Activated naive CD8-positive, alpha-beta T cell (primary cell): ENCODE data around the gene FLNA.
"Not testable (repeated sequence)": the region's sequence is repeated elsewhere in the genome, so short reads cannot be mapped to it uniquely, and the experiment has no call there.

ENCODE experiments used
- H3K27ac Mint-ChIP-seq: one replicate; pipeline ENCODE4 v1.8.0; 2021; ENCODE audit warnings: mixed read lengths
- H3K27me3 Mint-ChIP-seq: one replicate; pipeline ENCODE4 v1.8.0; 2021; ENCODE audit warnings: mixed read lengths
- H3K36me3 Mint-ChIP-seq: one replicate; pipeline ENCODE4 v1.8.0; 2021; ENCODE audit warnings: mixed read lengths
- H3K4me1 Mint-ChIP-seq: one replicate; pipeline ENCODE4 v1.8.0; 2021; ENCODE audit warnings: low read depth, mixed read lengths
- H3K4me3 Mint-ChIP-seq: one replicate; pipeline ENCODE4 v1.8.0; 2021; ENCODE audit warnings: mild to moderate bottlenecking, mixed read lengths
- H3K9me3 Mint-ChIP-seq: one replicate; pipeline ENCODE4 v1.8.0; 2021; ENCODE audit warnings: low read depth, mixed read lengths

The FLNA gene

DNA sequence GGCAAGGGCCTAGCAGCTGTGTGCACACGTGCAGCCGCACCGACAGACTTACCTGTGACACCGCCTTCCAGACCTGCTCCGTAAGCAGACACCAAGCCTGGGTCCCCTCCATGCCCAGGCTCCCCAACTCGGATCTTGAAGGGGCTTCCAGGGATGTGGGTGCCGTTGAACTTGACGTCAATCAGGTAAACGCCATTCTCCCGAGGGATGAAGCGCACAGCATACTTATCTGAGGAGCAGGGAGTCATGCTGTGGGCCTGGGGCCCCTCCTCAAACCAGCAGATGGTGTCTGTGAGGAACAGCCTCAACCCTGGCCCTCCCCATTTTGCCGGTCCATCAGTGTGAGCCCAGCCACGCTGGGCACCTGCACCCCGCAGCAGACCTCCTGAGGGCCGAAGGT lies 24.5 kb downstream of the FLNA start:
- Mint-ChIP-seq H3K27me3 (no peaks in the 10 kb centered on the region), H3K4me3 (no peak overlapping the region), H3K4me1 (peaks cover 32% of the 10 kb centered on the region), H3K27ac (no peak overlapping the region), H3K9me3 (no peaks in the 10 kb centered on the region), H3K36me3 (no peaks in the 10 kb centered on the region)

DNA sequence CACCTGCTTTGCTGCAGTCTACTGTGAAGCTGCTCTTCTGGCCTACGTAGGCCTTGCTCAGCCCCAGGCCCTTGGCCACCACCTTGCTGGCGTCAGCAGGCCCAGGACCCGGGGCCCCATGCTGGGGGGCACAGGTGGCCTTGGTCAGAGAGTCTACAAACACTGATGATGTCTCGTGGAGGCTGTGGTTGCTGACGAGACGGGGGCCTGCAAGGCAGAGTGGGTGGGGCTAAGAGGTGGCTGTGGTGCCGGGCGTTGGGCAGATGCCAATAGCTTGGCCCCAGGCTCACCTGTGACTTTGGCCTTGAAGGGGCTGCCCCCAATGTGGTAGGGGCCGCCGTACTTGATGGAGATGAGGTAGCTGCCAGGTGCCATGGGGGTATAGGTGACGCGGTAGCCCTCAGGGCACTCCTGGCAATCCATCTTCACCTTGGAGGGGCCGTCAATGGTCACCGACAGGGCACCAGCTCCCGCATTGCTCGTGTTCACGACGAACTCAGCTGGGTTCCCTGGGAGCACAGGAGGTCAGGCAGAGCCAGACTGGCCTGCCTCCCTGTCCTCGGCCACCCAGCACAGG lies 25.0 kb downstream of the FLNA start:
- H3K27ac Mint-ChIP-seq = no peak overlapping the region
- peaks cover 31% of the 10 kb centered on the region for H3K4me1 Mint-ChIP-seq
- H3K9me3 Mint-ChIP-seq = no peaks in the 10 kb centered on the region
- H3K36me3 Mint-ChIP-seq = no peaks in the 10 kb centered on the region
- no peaks in the 10 kb centered on the region for H3K27me3 Mint-ChIP-seq
- no peak overlapping the region for H3K4me3 Mint-ChIP-seq

DNA sequence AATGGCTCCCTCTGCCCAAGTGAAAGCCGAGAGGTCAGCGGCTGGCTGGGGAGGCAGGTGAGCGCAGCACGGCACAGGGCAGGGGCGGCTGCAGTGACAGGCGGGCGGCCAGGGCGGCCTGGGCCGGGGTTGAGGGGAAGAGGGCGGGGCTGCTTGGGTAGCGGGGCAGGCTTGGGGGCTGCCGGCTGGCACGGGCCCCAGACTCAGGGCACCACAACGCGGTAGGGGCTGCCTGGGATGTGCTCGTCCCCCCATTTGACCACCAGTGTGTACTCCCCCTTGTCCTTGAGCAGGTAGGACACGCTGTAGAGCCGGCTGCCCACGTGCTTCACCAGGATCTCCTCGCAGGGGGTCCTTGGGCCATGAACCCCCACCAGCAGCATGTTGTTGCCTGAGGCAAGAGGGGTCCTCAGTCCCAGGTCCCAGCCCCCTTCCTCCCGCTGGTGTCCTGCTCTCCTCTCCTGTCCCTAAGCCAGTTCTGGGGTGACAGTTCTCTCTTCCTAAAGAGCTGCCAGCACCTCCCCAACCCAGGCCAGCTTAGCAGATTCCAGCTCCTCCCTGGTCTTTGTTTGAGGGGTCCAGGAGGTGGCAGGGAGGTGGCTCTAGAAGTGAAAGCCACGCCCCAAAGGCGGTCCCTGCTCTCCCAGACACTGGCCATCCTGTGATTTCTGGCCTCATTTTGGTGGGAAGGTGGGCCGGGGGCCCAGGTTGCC lies 25.6 kb downstream of the FLNA start:
- no peak overlapping the region for H3K27ac Mint-ChIP-seq
- no peaks in the 10 kb centered on the region for H3K36me3 Mint-ChIP-seq
- H3K27me3 Mint-ChIP-seq = no peaks in the 10 kb centered on the region
- H3K4me1 Mint-ChIP-seq = peaks cover 29% of the 10 kb centered on the region
- no peak overlapping the region for H3K4me3 Mint-ChIP-seq
- no peaks in the 10 kb centered on the region for H3K9me3 Mint-ChIP-seq

DNA sequence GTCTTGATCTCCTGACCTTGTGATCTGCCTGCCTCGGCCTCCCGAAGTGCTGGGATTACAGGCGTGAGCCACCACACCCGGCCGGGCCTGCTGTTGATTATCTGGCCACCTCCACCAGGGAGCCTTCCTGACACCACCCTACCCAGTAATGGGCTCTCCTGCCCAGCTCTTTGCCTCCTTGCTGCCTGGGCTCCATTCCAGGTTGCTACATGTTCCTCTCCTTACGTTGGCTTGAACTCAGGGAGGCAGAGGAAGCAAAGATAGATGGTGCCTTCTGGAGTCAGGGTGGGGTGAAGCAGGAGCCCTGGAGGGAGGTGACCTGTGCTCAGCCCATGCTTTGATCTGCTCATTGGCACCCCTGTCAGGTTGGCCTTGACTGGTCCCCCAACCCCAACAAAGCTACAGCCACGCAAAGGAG lies 26.3 kb downstream of the FLNA start:
- H3K27ac Mint-ChIP-seq = peak overlapping the region; percentile 34
- peaks cover 23% of the 10 kb centered on the region for H3K4me1 Mint-ChIP-seq
- H3K36me3 Mint-ChIP-seq = no peaks in the 10 kb centered on the region
- H3K4me3 Mint-ChIP-seq = no peak overlapping the region
- H3K9me3 Mint-ChIP-seq = no peaks in the 10 kb centered on the region
- no peaks in the 10 kb centered on the region for H3K27me3 Mint-ChIP-seq

DNA sequence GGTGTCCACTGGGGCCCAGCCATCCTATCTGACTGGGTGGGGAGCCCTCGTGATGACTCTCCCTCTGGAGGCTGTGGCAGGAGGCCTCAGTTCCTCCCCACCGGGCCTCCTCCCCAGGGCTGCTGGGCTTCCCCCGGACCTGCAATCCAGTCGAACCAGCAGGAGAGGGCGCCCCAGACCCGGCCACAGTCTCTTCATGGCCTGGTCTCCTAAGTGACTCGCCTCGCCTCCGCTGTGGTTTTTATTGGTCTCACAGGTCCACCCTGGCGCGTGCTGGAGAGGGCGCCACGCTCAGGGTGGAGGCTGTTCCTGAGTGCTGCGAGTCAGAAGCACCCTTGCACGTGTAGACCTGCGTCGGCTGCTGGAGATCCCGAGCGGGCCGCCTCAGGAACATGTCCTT lies 30.8 kb downstream of the FLNA start:
- not testable (repeated sequence) for H3K27me3 Mint-ChIP-seq, H3K4me3 Mint-ChIP-seq, H3K9me3 Mint-ChIP-seq, H3K27ac Mint-ChIP-seq, H3K36me3 Mint-ChIP-seq
- peaks cover 10% of the 10 kb centered on the region for H3K4me1 Mint-ChIP-seq

DNA sequence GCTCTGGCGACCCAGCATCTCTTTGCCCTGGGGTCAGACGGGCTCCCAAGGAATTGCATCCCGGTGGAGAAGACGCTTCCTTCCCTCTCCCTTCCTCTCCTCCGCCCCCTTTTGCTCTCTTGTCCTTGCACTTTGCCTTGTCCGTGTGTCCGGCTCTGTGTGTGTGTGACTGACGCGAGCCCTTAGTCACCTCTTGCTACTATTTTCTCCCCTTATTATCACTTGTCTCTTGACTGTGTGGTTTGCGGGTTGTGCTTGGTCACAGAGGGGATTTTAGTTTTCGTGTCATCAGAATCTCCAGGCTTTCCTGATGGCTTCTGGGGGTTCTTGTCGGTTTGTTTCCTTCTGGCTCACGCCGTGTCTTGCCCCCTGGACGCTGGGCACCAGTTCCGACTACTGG lies 31.4 kb downstream of the FLNA start:
- H3K27ac Mint-ChIP-seq, H3K9me3 Mint-ChIP-seq, H3K27me3 Mint-ChIP-seq, H3K4me1 Mint-ChIP-seq, H3K36me3 Mint-ChIP-seq, H3K4me3 Mint-ChIP-seq: not testable (repeated sequence)

DNA sequence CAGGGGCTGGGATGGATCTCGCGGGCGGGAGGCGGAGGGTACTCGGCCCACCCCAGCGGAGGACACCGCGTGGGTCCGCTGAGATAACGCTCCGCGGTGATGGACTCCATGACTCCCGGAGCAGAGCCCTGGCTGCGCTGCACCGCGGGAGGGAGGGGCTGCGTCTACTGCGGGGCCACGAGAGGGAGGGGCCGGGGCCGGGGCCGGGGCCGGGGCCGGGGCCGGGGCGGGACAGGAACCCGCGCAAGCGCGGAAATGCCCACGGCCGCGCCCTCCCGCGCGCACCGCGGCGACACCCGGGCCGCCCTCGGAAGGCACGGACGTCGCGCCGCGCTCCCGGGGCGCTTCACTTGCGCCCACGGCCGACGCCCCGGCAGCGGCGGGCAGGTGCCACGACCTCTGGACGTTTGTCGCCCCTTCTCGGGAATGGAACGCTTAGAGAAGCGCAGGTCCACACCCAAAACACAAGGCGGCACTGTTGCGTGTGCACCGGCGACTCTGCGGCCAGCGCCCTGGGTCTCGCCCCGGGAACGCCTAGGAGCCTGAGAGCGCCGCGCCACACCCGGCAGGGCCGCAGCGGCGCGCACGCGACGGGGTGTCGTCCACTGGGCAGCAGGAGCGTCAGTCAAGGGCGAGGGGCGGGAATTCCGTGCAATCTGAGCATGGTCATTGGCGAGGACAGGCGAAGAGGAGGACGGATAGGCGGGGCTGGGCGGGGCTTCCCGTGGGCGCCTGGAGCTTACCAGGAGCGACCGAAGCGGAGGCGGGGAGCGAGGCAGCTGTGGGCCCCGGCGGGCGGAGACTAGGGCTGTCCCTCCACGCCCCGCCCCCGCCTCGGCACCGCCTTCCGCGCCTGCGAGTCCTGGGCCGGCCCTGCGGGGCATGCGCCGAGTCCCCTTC lies 32.8 kb downstream of the FLNA start:
- H3K27me3 Mint-ChIP-seq, H3K9me3 Mint-ChIP-seq, H3K36me3 Mint-ChIP-seq, H3K27ac Mint-ChIP-seq, H3K4me3 Mint-ChIP-seq, H3K4me1 Mint-ChIP-seq: not testable (repeated sequence)

DNA sequence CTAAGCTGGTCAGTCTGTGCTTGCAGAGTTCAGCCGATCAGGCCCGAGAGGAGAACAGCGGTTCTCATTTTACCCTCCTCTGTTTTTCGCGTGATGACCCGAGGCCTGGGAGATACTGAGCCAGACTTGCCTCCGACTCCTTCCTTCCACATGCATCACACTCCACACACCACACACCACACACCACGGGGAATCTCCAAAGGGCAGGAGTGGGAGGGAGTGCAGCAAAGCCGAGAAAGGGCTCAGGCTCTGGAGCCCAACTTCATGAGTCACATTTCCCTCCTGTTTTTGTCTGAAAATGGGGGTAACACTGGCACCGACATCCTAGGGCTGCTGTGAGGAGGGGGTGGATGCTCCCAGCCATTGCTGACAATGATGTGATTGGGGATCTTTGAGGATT lies 39.9 kb downstream of the FLNA start:
- peak overlapping the region; percentile 40 for H3K4me3 Mint-ChIP-seq
- peaks cover 22% of the 10 kb centered on the region for H3K4me1 Mint-ChIP-seq
- H3K27ac Mint-ChIP-seq = peak overlapping the region; percentile 81
- H3K36me3 Mint-ChIP-seq = no peaks in the 10 kb centered on the region
- no peaks in the 10 kb centered on the region for H3K27me3 Mint-ChIP-seq
- H3K9me3 Mint-ChIP-seq = no peaks in the 10 kb centered on the region

DNA sequence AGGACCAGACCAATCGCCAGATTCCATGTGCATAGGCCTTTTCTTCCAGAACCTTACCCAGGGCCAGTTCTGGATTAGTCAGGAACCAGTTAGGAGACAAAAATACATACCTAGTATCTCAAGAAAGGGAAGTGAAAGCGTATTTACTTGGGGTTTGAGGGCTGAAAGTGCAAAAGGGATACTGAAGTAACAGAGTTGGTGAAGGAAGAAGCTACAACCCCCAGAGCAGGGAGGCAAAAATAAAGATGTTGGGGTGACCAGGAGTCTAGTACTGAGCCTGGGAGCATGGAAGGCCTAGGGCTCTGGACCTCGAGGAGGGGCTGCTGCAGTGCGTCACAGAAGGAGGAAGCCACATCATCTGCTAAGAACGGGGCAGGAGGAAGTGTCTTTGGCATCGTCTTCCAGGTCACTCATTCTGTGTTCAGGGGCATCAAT lies 40.6 kb downstream of the FLNA start:
- H3K4me3 Mint-ChIP-seq = peak overlapping the region; percentile 40
- H3K27ac Mint-ChIP-seq = peak overlapping the region; percentile 81
- no peaks in the 10 kb centered on the region for H3K9me3 Mint-ChIP-seq
- peaks cover 26% of the 10 kb centered on the region for H3K4me1 Mint-ChIP-seq
- no peaks in the 10 kb centered on the region for H3K36me3 Mint-ChIP-seq
- H3K27me3 Mint-ChIP-seq = no peaks in the 10 kb centered on the region

DNA sequence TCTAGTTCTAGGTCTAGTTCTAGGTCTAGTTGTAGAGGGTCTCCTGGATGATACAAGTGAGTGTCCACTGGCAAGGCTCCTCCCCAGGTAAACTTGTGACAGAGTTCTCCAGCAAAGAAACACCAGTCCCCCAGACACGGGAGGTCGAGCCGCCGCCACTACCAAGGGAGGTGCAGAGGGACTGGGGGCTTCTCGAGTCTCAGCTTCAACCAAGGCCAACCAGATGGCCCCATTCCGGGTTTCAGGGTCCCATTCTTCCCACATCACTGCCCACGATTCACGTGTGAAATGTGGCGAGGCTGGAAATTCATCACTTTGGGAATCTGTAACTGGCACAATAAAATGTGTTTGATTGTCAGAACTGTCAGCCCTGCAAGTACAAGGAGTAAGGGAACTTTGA lies 41.3 kb downstream of the FLNA start:
- Mint-ChIP-seq H3K4me3 (no peak overlapping the region), H3K9me3 (no peaks in the 10 kb centered on the region), H3K36me3 (no peaks in the 10 kb centered on the region), H3K4me1 (peaks cover 31% of the 10 kb centered on the region), H3K27ac (no peak overlapping the region), H3K27me3 (no peaks in the 10 kb centered on the region)

DNA sequence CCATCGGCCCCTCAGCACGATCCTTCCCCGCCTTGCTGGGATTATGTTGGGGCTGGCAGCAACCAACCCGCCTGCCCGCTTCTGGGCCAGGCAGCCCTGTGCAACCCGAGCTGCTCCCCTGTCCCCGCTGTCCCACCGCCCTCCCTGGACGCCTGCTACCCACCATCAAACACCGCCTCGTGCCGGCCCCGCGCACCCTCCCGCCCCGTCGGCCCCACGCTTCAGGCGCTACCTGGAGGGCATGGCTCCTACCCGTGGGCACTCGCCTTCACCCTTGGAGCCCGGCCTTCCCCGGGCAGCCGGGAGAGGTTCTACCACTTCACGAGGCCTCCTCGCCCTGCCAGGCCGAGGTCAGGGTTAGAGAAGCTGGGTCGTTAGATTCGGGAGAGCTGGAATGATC lies 41.9 kb downstream of the FLNA start:
- Mint-ChIP-seq H3K27ac (no peak overlapping the region), H3K4me3 (no peak overlapping the region)

DNA sequence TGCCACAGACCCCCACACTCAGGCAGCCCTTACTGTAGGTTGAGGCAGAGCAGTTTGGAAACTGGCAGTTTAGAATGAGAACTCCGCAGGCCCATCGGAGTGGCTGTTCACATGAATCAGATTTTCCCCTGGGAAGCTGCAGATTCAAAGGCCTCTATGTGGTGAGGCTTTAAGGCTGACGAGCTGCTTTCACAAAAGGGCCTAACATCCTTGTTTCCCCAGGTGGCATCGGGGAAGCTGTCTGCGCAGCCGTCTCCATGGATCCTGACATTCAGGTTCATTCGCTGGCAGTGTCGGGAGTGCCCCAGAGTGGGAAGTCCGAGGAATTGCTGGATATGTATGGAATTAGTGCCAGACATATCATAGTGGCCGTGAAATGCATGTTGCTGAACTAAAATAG lies 45.1 kb downstream of the FLNA start:
- Mint-ChIP-seq H3K4me1 (peaks cover 54% of the 10 kb centered on the region), H3K9me3 (no peaks in the 10 kb centered on the region), H3K27me3 (no peaks in the 10 kb centered on the region), H3K4me3 (no peak overlapping the region), H3K27ac (no peak overlapping the region), H3K36me3 (no peaks in the 10 kb centered on the region)

More for the DNA sequence above, 41.9 kb downstream of the FLNA start:
- Mint-ChIP-seq H3K27me3 (no peaks in the 10 kb centered on the region), H3K9me3 (no peaks in the 10 kb centered on the region), H3K4me1 (peaks cover 36% of the 10 kb centered on the region), H3K36me3 (no peaks in the 10 kb centered on the region)

DNA sequence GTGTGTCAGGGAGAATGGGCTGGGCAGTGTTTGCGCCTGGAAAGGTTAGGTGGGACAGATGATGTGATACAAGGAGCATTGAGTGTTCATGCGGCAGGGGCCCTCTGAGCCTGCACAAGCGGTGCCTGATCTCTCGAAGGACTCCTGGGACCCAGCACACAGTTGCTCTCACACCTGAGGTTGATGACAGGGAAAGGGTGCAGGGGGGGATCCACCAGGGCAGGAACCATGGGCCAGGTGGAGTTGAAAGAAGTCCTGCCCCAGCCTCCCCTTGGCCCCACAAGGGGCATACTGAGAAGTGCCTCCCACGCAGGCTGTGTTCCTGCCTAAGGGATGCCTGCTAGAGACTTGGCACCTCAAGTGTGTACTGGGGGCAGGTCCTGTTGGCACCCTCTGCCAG lies 45.8 kb downstream of the FLNA start:
- Mint-ChIP-seq H3K9me3 (no peaks in the 10 kb centered on the region), H3K4me3 (no peak overlapping the region), H3K27ac (peak overlapping the region; percentile 50), H3K27me3 (no peaks in the 10 kb centered on the region), H3K36me3 (no peaks in the 10 kb centered on the region), H3K4me1 (peaks cover 47% of the 10 kb centered on the region)

DNA sequence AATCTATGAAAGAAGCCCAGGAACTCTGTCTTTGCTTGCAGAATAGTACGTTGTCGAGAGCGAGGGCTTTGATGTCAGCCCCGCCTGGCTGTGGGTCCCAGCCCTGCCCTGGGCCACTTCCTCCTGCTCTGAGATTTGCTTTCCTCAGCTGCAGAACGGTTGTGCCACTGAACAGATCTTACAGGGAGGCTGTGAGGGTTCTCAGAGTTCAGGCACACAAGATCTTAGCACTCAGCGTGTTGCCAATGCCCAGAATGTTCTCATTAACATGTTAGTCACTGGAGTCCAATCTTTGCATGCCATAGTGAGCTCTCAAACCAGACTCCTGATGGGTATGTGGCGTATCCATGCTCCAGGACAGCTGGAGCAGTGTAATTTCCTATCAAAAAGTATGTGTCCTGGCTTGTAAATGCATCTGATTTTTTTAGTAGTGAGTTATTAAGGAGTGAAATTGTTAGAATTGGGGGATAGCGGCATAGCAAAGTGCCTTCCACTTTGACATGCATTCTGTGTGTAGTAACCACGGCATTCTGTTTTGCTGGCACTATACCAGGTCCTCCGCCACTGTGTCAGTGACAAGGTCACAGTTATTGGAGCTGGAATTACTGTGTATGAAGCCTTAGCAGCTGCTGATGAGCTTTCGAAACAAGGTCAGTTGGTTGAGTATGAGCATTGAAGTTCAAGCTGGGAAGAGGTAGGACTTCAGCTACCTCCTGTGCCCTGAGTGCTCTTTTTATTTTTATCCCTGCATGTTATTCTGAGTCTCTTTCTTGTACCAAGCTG lies 47.2 kb downstream of the FLNA start:
- H3K4me1 Mint-ChIP-seq = peaks cover 45% of the 10 kb centered on the region
- peak overlapping the region; percentile 75 for H3K27ac Mint-ChIP-seq
- H3K4me3 Mint-ChIP-seq = peak overlapping the region; percentile 76
- no peaks in the 10 kb centered on the region for H3K9me3 Mint-ChIP-seq
- H3K27me3 Mint-ChIP-seq = no peaks in the 10 kb centered on the region
- H3K36me3 Mint-ChIP-seq = no peaks in the 10 kb centered on the region

DNA sequence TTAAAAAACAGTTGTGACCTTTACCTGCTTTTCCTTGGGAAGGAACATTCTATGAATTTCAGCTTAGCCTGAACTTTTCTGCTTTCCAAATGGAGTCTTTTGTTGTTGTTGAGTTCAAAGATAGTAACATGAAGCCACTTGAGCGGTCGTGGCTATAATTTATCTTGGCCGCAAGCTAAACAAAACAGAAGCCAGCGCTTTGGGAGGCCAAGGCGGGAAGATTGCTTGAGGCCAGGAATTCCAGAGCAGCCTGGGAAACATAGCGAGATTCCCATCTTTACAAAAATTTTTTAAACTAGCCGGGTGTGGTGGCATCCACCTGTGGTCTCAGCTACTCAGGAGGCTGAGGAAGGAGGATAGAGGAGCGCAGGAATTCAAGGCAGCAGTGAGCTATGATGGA lies 48.9 kb downstream of the FLNA start:
- Mint-ChIP-seq H3K9me3 (no peaks in the 10 kb centered on the region), H3K27me3 (no peaks in the 10 kb centered on the region), H3K4me3 (no peak overlapping the region), H3K27ac (no peak overlapping the region), H3K36me3 (no peaks in the 10 kb centered on the region), H3K4me1 (peaks cover 59% of the 10 kb centered on the region)
